GM12891 (cell line): ENCODE measurements around the gene KRT82.

Source experiments
- POLR2AphosphoS5 ChIP-seq: IDR thresholded peaks from 2 replicates; pipeline ENCODE4 v1.6.1; 2011; ENCODE audit warnings: low read depth, low read length, control low read depth
- SPI1 ChIP-seq: IDR thresholded peaks from 2 replicates; pipeline ENCODE4 v1.6.1; 2011; ENCODE audit warnings: low read depth, low read length, control low read depth

- no peak for TF ChIP-seq SPI1
- TF ChIP-seq POLR2AphosphoS5, result no peak
These were observed 12.5 kb upstream of the KRT82 start for GRCh38 chr12:52418576-52419110.
